Endothelial cell of umbilical vein (primary cell): ENCODE data around the gene KAT7. TPM values are rescaled to one million over a fixed set of nuclear protein-coding genes. Genes with fewer than 3 reads are reported as not detected.

Experiments used
- BruUV-seq: library from RNA; stranded (reverse); fragments of 400-500 nt; replicated peaks from 2 replicates; lab custom pipeline; 2021; lab: Mats Ljungman, UMichigan
- CTCF ChIA-PET: fragments of 300-600, 350-600 bp; sonication (Branson Sonifier 250); formaldehyde crosslinking; loops from one replicate; lab custom pipeline; 2021; ENCODE audit warnings: antibody characterized with exemption, inconsistent platforms; lab: Charles Lee
- POLR2A ChIA-PET: fragments of 300-600, 350-600 bp; sonication (Branson Sonifier 250); formaldehyde crosslinking; loops from one replicate; lab custom pipeline; 2021; ENCODE audit warnings: antibody characterized with exemption, inconsistent platforms; lab: Charles Lee
- DNase-seq: peaks from one replicate; pipeline ENCODE4 v3.0.0-alpha.2; 2011; ENCODE audit warnings: low read depth, low spot score
- FAIRE-seq: peaks from 2 replicates; lab custom pipeline; 2011; peaks lifted over from hg19 to GRCh38; lab: Jason Lieb, UNC
- H2AFZ ChIP-seq: 2 replicates; pipeline ENCODE4 v1.6.0; 2012; ENCODE audit warnings: low read depth, low read length, control low read depth, inconsistent platforms
- H3K27ac ChIP-seq: 2 replicates; pipeline ENCODE4 v1.5.1; 2011; ENCODE audit warnings: low read depth, mild to moderate bottlenecking, control low read depth, low read length, moderate library complexity; ENCODE audit not compliant: insufficient read depth
- H3K27me3 ChIP-seq, 2 experiments: 2 replicates each; pipeline versions ENCODE4 v1.6.0 to v1.6.1; 2011; ENCODE audit warnings: low read length in 2 of 2, mixed read lengths in 1 of 2; ENCODE audit not compliant: control insufficient read depth in 2 of 2, insufficient read depth in 2 of 2
- H3K36me3 ChIP-seq, 2 experiments: 2 replicates in 1 of 2; 3 replicates in 1 of 2; pipeline ENCODE4 v1.5.1; 2011; ENCODE audit warnings: low read length in 2 of 2, mild to moderate bottlenecking in 1 of 2, moderate library complexity in 1 of 2; ENCODE audit not compliant: control insufficient read depth in 2 of 2, insufficient read depth in 2 of 2; ENCODE audit errors: extremely low read depth in 1 of 2
- H3K4me1 ChIP-seq: 3 replicates; pipeline ENCODE4 v1.5.1; 2011; ENCODE audit warnings: mild to moderate bottlenecking, low read length; ENCODE audit not compliant: control insufficient read depth, insufficient read depth; ENCODE audit errors: extremely low read depth
- H3K4me2 ChIP-seq: 2 replicates; pipeline ENCODE4 v1.6.1; 2011; ENCODE audit warnings: low read length, control low read depth, mixed read lengths; ENCODE audit not compliant: insufficient read depth
- H3K4me3 ChIP-seq, 3 experiments: fragments of 200-600 bp in 1 of 3; sonication (generic), shearing (Covaris generic) in 1 of 3; replicated peaks in 1 of 3; 2 replicates each; pipeline ENCODE4 v1.5.1; 2011 to 2016; ENCODE audit warnings: control low read depth in 3 of 3, low read length in 3 of 3, mild to moderate bottlenecking in 2 of 3, inconsistent platforms in 1 of 3, low read depth in 1 of 3, moderate library complexity in 1 of 3; ENCODE audit not compliant: insufficient read depth in 1 of 3
- H3K79me2 ChIP-seq: 2 replicates; pipeline ENCODE4 v1.6.0; 2012; ENCODE audit warnings: low read length, inconsistent platforms; ENCODE audit not compliant: control insufficient read depth, insufficient read depth
- H3K9ac ChIP-seq: replicated peaks from 2 replicates; pipeline ENCODE3; 2011; ENCODE audit warnings: low read length, control low read depth; ENCODE audit not compliant: insufficient read depth; ENCODE audit errors: extremely low read depth
- H3K9me1 ChIP-seq: replicated peaks from 3 replicates; pipeline ENCODE4 v1.6.0; 2011; ENCODE audit warnings: mild to moderate bottlenecking, low read length; ENCODE audit not compliant: control insufficient read depth, insufficient read depth; ENCODE audit errors: extremely low read depth
- H3K9me3 ChIP-seq: replicated peaks from 2 replicates; pipeline ENCODE4 v1.5.1; 2012; ENCODE audit warnings: low read length, inconsistent platforms; ENCODE audit not compliant: control insufficient read depth, insufficient read depth
- H4K20me1 ChIP-seq: replicated peaks from 2 replicates; pipeline ENCODE3; 2011; ENCODE audit warnings: mild to moderate bottlenecking, low read length; ENCODE audit not compliant: control insufficient read depth, insufficient read depth; ENCODE audit errors: extremely low read depth
- CTCF ChIP-seq, 2 donors: IDR thresholded peaks; 1 replicate in 1 of 2; 2 replicates in 1 of 2; pipeline ENCODE4 v1.5.1; 2011; ENCODE audit warnings: low read length in 2 of 2, mild to moderate bottlenecking in 2 of 2, moderate library complexity in 2 of 2, control low read depth in 1 of 2, inconsistent platforms in 1 of 2, low read depth in 1 of 2; ENCODE audit not compliant: insufficient read depth in 1 of 2; ENCODE audit errors: extremely low read depth in 1 of 2
- FOS ChIP-seq: IDR thresholded peaks from 2 replicates; pipeline ENCODE4 v1.6.1; 2011; ENCODE audit warnings: mild to moderate bottlenecking, low read length, moderate library complexity, borderline replicate concordance; ENCODE audit not compliant: insufficient read depth
- GATA2 ChIP-seq: IDR thresholded peaks from 2 replicates; pipeline ENCODE4 v1.7.0; 2011; ENCODE audit warnings: low read depth, mild to moderate bottlenecking, moderate library complexity, mixed read lengths, low read length; ENCODE audit not compliant: insufficient read length, insufficient read depth
- JUN ChIP-seq: IDR thresholded peaks from 2 replicates; pipeline ENCODE4 v1.6.1; 2011; ENCODE audit warnings: borderline replicate concordance, low read depth; ENCODE audit not compliant: insufficient read length, insufficient read depth
- MYC ChIP-seq: IDR thresholded peaks from one replicate; pipeline ENCODE4 v1.6.1; 2011; ENCODE audit warnings: mild to moderate bottlenecking, low read depth, low read length
- POLR2A ChIP-seq: IDR thresholded peaks from 2 replicates; pipeline ENCODE4 v1.6.1; 2012; ENCODE audit warnings: low read depth, mild to moderate bottlenecking, control low read depth, low read length
- POLR2AphosphoS5 ChIP-seq: IDR thresholded peaks from 2 replicates; pipeline ENCODE4 v1.6.1; 2012; ENCODE audit warnings: low read depth, mild to moderate bottlenecking, control low read depth, low read length, moderate library complexity; ENCODE audit not compliant: insufficient read depth
- dilution Hi-C: fragments of 300-500 bp; cut with MboI; formaldehyde crosslinking; loops from one replicate; pipeline ENCODE4 v1.15.0; 2019; ENCODE audit warnings: low sequenced_read_pairs; ENCODE audit not compliant: extremely low pct_ligation_motif_present
- intact Hi-C: fragments of 100-400 bp; cut with micrococcal nuclease; formaldehyde crosslinking; loops from one replicate; pipeline ENCODE4 v1.10.0; 2022
- polyA plus RNA-seq, 4 experiments: library from polyadenylated mRNA; depleted of rRNA in 3 of 4; stranded (reverse) in 3 of 4; unstranded in 1 of 4; fragments of >200 nt; gene quantifications; 2 replicates each; pipeline versions ENCODE4 v1.2.1 to v1.2.3, GENCODE V29; 2011 to 2012; ENCODE audit warnings: missing spikeins in 1 of 4
- total RNA-seq: library from RNA; stranded (reverse); gene quantifications from 2 replicates; pipeline ENCODE4 v1.2.3, GENCODE V29; 2021
- TF ChIP-seq, protein P1 (sequence below): IDR thresholded peaks from 2 replicates; pipeline ENCODE4 v1.6.1; 2011; ENCODE audit not compliant: insufficient read depth, insufficient read length

KAT7 gene
- total and polyA plus RNA-seq, 2 donors (not counting 3 experiments of a cell fraction or from before 2014, with no cell fraction given): 44.5 to 66.2 TPM

- Histone ChIP-seq H2AFZ (no peak overlapping the region), H3K79me2 (peaks cover 9% of the 10 kb centered on the region), H3K4me3 (peak overlapping the region in 2 of 3 experiments; percentile 2 to 26), H3K4me1 (peaks cover 47% of the 10 kb centered on the region), H3K9me1 (no peaks in the 10 kb centered on the region), H3K9me3 (no peaks in the 10 kb centered on the region), H3K27me3 (no peaks in the 10 kb centered on the region), H3K9ac (peak overlapping the region; percentile 47), H4K20me1 (no peaks in the 10 kb centered on the region), H3K4me2 (peak overlapping the region; percentile 69), H3K36me3 (peaks cover 3 to 8% of the 10 kb centered on the region in 2 experiments), H3K27ac (peak overlapping the region; percentile 60)
- POLR2A ChIA-PET: no interaction called here
- CTCF ChIA-PET: interaction anchor here (0.6 to 1.8 kb wide), 9 partner anchors 15 to 248 kb away, joined by 3 to 7 read pairs (median 3); partner anchors contain the start of gene SLC35B1
- BruUV-seq: no TSS peak
- DNase-seq (peak; percentile 53), FAIRE-seq (peak; percentile 68)
- intact Hi-C loops (loop anchor here (2.0 kb wide), 1 partner anchor 17 kb away; no protein-coding TSS in a partner anchor), dilution Hi-C loops (no loop called here)
- TF ChIP-seq, protein P1, sequence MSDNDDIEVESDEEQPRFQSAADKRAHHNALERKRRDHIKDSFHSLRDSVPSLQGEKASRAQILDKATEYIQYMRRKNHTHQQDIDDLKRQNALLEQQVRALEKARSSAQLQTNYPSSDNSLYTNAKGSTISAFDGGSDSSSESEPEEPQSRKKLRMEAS: no peak
- TF ChIP-seq FOS (no peak), MYC (no peak), GATA2 (no peak), POLR2A (no peak), POLR2AphosphoS5 (no peak), JUN (no peak), CTCF (IDR thresholded peaks at IDR 0.05; ENCODE audit: extremely low read depth in 1 of 2, insufficient read depth in 1 of 2, low read depth in 1 of 2, low read length in 2 of 2) (no peak)
These were observed 27.3 kb downstream of the KAT7 start for GRCh38 chr17:49815761-49816281.
